Vagina (tissue), 2 donors: ENCODE results near the gene SH3RF2.

ENCODE experiments used
- POLR2A ChIP-seq, 2 donors: fragments of 450-650 bp; IDR thresholded peaks; one replicate each; pipeline ENCODE4 v1.6.1; 2017; ENCODE audit warnings: antibody characterized with exemption in 2 of 2, mild to moderate bottlenecking in 2 of 2, moderate library complexity in 2 of 2
- POLR2AphosphoS5 ChIP-seq, 2 donors: sonication (generic); formaldehyde crosslinking; IDR thresholded peaks; one replicate each; pipeline ENCODE4 v1.9.0; 2017; ENCODE audit warnings: antibody characterized with exemption in 2 of 2, mild to moderate bottlenecking in 2 of 2, low read depth in 1 of 2; ENCODE audit not compliant: insufficient read depth in 1 of 2
- TF ChIP-seq, protein P1 (sequence below), 3 experiments: fragments of 450-650 bp in 2 of 3; fragments of 200-600 bp in 1 of 3; sonication (generic) in 1 of 3; IDR thresholded peaks; one replicate each; pipeline ENCODE4 v1.5.1; 2017 to 2019; ENCODE audit warnings: antibody characterized with exemption in 3 of 3, mild to moderate bottlenecking in 2 of 3, moderate library complexity in 2 of 3

DNA sequence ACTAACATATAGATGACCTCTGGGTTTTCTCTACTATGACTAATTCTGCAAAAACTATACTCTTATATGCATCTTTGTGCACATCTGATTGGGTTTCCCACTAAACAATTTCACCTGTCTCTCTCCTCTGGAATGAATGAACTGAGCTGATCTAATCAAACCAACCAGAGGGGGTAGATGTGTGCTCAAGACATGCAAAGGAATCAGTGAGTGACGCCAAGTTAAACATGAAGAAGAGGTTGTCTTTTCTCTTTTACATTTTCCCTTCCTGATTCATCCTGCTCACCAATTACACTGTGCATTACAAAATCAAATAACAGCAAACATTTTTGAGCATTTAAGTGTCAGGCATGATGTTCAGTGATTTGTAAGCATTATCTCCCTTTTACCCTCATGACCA is 34.0 kb upstream of the SH3RF2 start:
- TF ChIP-seq, protein P1, sequence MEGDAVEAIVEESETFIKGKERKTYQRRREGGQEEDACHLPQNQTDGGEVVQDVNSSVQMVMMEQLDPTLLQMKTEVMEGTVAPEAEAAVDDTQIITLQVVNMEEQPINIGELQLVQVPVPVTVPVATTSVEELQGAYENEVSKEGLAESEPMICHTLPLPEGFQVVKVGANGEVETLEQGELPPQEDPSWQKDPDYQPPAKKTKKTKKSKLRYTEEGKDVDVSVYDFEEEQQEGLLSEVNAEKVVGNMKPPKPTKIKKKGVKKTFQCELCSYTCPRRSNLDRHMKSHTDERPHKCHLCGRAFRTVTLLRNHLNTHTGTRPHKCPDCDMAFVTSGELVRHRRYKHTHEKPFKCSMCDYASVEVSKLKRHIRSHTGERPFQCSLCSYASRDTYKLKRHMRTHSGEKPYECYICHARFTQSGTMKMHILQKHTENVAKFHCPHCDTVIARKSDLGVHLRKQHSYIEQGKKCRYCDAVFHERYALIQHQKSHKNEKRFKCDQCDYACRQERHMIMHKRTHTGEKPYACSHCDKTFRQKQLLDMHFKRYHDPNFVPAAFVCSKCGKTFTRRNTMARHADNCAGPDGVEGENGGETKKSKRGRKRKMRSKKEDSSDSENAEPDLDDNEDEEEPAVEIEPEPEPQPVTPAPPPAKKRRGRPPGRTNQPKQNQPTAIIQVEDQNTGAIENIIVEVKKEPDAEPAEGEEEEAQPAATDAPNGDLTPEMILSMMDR (IDR thresholded peaks at IDR 0.05), result no peak
- TF ChIP-seq POLR2A (IDR thresholded peaks at IDR 0.05) (no peak), POLR2AphosphoS5 (IDR thresholded peaks at IDR 0.05; ENCODE audit: insufficient read depth in 1 of 2, low read depth in 1 of 2) (no peak)
